K562 (cell line): ENCODE results near the gene SPECC1L. TPM values are rescaled to one million over a fixed set of nuclear protein-coding genes. Genes with fewer than 3 reads are reported as not detected.

Source experiments
- CCNT2 ChIP-seq: IDR thresholded peaks from 2 replicates; pipeline ENCODE4 v1.6.1; 2011; ENCODE audit warnings: borderline replicate concordance, low read depth, mild to moderate bottlenecking, moderate library complexity, mixed read lengths, low read length; ENCODE audit not compliant: insufficient read length; ENCODE audit errors: extremely low read depth
- FIP1L1 ChIP-seq: fragments of 200-400 bp; formaldehyde crosslinking; IDR thresholded peaks from 2 replicates; pipeline ENCODE4 v1.6.1; 2018; ENCODE audit warnings: mild to moderate bottlenecking, low read depth, low read length; ENCODE audit not compliant: poor library complexity, severe bottlenecking
- RB1 ChIP-seq: fragments of 450-650 bp; IDR thresholded peaks from 2 replicates; pipeline ENCODE4 v1.6.1; 2017; ENCODE audit warnings: low read depth, mild to moderate bottlenecking
- VEZF1 ChIP-seq: fragments of 200-800 bp; sonication (Bioruptor generic); IDR thresholded peaks from 2 replicates; pipeline ENCODE4 v1.6.1; 2017; ENCODE audit warnings: missing genetic modification characterization, missing compliant biosample characterization
- ZBTB33 ChIP-seq: sonication (generic); formaldehyde crosslinking; IDR thresholded peaks from 2 replicates; pipeline ENCODE4 v1.8.1; 2023; ENCODE audit warnings: mild to moderate bottlenecking, missing genetic modification reagents
- polyA plus RNA-seq, 8 experiments: library from polyadenylated mRNA; depleted of rRNA in 4 of 8; stranded (reverse) in 5 of 8; unstranded in 3 of 8; fragments of >200 nt; fragmentation: Nextera tagmentation in 2 of 8; fragmentation: Illumina TruSeq in 1 of 8; extraction: Ambion mirVana in 2 of 8; extraction: Trizol in 1 of 8; gene quantifications; 2 replicates each; pipeline versions ENCODE4 v1.2.1 to v1.2.3, GENCODE V29; 2011 to 2014; ENCODE audit warnings: inconsistent platforms in 1 of 8, missing spikeins in 1 of 8
- total RNA-seq, 7 experiments: library from RNA; depleted of rRNA in 6 of 7; stranded (reverse); fragments of >200 nt in 6 of 7; fragmentation: Illumina TruSeq in 2 of 7; extraction: Trizol in 2 of 7; gene quantifications; 2 replicates each; pipeline versions ENCODE4 v1.2.1 to v1.2.3, GENCODE V29; 2011 to 2021; ENCODE audit warnings: low replicate concordance in 1 of 7
- TF ChIP-seq, protein P1 (sequence below), 2 experiments: fragments of 450-650 bp; formaldehyde crosslinking in 1 of 2; IDR thresholded peaks; 2 replicates each; pipeline versions ENCODE4 v1.4.0 to v1.6.1; 2014 to 2020; ENCODE audit warnings: mild to moderate bottlenecking in 2 of 2, borderline replicate concordance in 1 of 2, low read depth in 1 of 2

The SPECC1L gene
- total and polyA plus RNA-seq, 9 of the 15 experiments (the other 6 are each of a cell fraction or from before 2014, with no cell fraction given), result 1.4 to 27.9 (median 14.5) TPM

DNA sequence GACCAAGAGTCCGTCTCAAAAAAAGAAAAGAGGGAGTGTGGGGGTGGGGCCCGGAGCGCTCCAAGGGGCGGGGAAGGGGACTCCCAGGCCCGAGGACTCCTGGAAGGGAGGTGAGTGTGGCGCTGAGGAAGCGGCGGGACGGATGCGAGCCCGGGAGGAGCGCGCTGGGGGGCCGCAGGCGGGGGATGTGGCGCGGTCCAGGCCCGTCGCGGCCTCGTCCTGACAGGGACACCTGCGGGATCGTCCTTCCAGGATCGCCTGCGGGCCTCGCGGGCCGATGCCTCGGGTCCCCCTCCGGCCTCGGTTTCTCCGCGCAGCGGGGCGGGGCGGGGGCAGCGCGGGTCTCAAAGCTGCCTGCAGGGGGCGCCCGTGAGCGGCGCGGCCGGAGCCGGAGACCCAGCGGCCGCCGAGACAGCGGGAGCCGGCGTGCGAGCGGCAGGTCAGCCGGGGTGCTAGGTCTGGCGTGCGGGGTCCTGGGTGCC, 152.9 kb downstream of the SPECC1L start (continued):
- TF ChIP-seq, protein P1, sequence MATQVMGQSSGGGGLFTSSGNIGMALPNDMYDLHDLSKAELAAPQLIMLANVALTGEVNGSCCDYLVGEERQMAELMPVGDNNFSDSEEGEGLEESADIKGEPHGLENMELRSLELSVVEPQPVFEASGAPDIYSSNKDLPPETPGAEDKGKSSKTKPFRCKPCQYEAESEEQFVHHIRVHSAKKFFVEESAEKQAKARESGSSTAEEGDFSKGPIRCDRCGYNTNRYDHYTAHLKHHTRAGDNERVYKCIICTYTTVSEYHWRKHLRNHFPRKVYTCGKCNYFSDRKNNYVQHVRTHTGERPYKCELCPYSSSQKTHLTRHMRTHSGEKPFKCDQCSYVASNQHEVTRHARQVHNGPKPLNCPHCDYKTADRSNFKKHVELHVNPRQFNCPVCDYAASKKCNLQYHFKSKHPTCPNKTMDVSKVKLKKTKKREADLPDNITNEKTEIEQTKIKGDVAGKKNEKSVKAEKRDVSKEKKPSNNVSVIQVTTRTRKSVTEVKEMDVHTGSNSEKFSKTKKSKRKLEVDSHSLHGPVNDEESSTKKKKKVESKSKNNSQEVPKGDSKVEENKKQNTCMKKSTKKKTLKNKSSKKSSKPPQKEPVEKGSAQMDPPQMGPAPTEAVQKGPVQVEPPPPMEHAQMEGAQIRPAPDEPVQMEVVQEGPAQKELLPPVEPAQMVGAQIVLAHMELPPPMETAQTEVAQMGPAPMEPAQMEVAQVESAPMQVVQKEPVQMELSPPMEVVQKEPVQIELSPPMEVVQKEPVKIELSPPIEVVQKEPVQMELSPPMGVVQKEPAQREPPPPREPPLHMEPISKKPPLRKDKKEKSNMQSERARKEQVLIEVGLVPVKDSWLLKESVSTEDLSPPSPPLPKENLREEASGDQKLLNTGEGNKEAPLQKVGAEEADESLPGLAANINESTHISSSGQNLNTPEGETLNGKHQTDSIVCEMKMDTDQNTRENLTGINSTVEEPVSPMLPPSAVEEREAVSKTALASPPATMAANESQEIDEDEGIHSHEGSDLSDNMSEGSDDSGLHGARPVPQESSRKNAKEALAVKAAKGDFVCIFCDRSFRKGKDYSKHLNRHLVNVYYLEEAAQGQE (IDR thresholded peaks at IDR 0.05; ENCODE audit: borderline replicate concordance), result peak; percentile 52; the same call in 1 of the 2 replicates
- TF ChIP-seq, protein P1 (CRISPR knock-in tag; IDR thresholded peaks at IDR 0.05; ENCODE audit: low read depth), result no peak
- TF ChIP-seq VEZF1 (CRISPR knock-in tag), result peak; percentile 57; the same call in 1 of the 2 replicates
- TF ChIP-seq CCNT2, result peak; percentile 34
- peak; percentile 60; the same call in 1 of the 2 replicates for TF ChIP-seq RB1
- TF ChIP-seq FIP1L1, result peak; percentile 50
- 0 out of 2 replicates have a peak, but pooled peaks have one; percentile 26 for TF ChIP-seq ZBTB33 (CRISPR knock-in tag)
